ENCODE results near the gene POMT1.

The POMT1 gene

GRCh38 chr9:131559421-131560000 is 56.8 kb downstream of the POMT1 start:
- no peak for DNase-seq

- no peak for DNase-seq
Measured at GRCh38 chr9:131562032-131562959, 59.6 kb downstream of the POMT1 start.

- DNase-seq, result no peak
Measured at GRCh38 chr9:131565369-131565768, 62.7 kb downstream of the POMT1 start.

GRCh38 chr9:131566158-131566557 is 63.4 kb downstream of the POMT1 start:
- no peak for DNase-seq

GRCh38 chr9:131567910-131568309 is 65.2 kb downstream of the POMT1 start:
- no peak for DNase-seq

All from NCI-H2171 (cell line).